Panc1 (cell line): Measurements from ENCODE around the gene GOLGA6A. TPM values are rescaled to one million over a fixed set of nuclear protein-coding genes. Genes with fewer than 3 reads are reported as not detected.
A peak's percentile ranks its signal among the peaks of the same experiment; 100 is the strongest.
"Not testable (repeated sequence)": the region's sequence is repeated elsewhere in the genome, so short reads cannot be mapped to it uniquely, and the experiment has no call there.

Experiments used
- ATAC-seq: fragments of 200-7000 bp; cut with Tn5 transposase; 2 replicates; pipeline ENCODE4 v1.9.1; 2020; ENCODE audit warnings: mild to moderate bottlenecking, moderate library complexity
- BruUV-seq: library from RNA; stranded (reverse); fragments of 400-500 nt; replicated peaks from 2 replicates; lab custom pipeline; 2021; lab: Mats Ljungman, UMichigan
- CTCF ChIA-PET: fragments of 300-600 bp; sonication (Branson Sonifier 250); formaldehyde crosslinking; loops from one replicate; lab custom pipeline; 2022; ENCODE audit warnings: antibody characterized with exemption; lab: Charles Lee
- POLR2A ChIA-PET: fragments of 300-600 bp; sonication (Branson Sonifier 250); formaldehyde crosslinking; loops from one replicate; lab custom pipeline; 2022; ENCODE audit warnings: antibody characterized with exemption; lab: Charles Lee
- DNase-seq: peaks from one replicate; pipeline ENCODE4 v3.0.0-alpha.2; 2010; ENCODE audit warnings: low read depth, low spot score
- H3K27ac ChIP-seq: 2 replicates; pipeline ENCODE4 v1.5.1; 2011; ENCODE audit warnings: mild to moderate bottlenecking, low read length, inconsistent platforms
- H3K27me3 ChIP-seq: fragments of 200-500 bp; sonication (Bioruptor generic); 2 replicates; pipeline ENCODE4 v1.6.0; 2014; ENCODE audit warnings: low read length, inconsistent platforms; ENCODE audit not compliant: control insufficient read depth, insufficient read depth
- H3K36me3 ChIP-seq: fragments of 200-500 bp; sonication (Bioruptor generic); 2 replicates; pipeline ENCODE4 v1.5.1; 2014; ENCODE audit warnings: inconsistent platforms, mild to moderate bottlenecking, low read length, moderate library complexity; ENCODE audit not compliant: control insufficient read depth, insufficient read depth
- H3K4me1 ChIP-seq: 2 replicates; pipeline ENCODE4 v1.5.1; 2011; ENCODE audit warnings: inconsistent platforms, mild to moderate bottlenecking, low read length, moderate library complexity; ENCODE audit not compliant: control insufficient read depth, insufficient read depth
- H3K4me3 ChIP-seq, 2 experiments: 2 replicates each; pipeline ENCODE4 v1.5.1; 2011 to 2012; ENCODE audit warnings: low read depth in 2 of 2, low read length in 2 of 2, mild to moderate bottlenecking in 2 of 2, inconsistent platforms in 1 of 2, moderate library complexity in 1 of 2
- H3K9me3 ChIP-seq: fragments of 200-500 bp; sonication (Bioruptor generic); 2 replicates; pipeline ENCODE4 v1.5.1; 2014; ENCODE audit warnings: low read depth, mild to moderate bottlenecking, inconsistent platforms, low read length, moderate library complexity; ENCODE audit not compliant: control insufficient read depth, insufficient read depth
- in situ Hi-C: cut with HindIII; loops from 2 replicates; pipeline ENCODE4 v1.10.0; 2016; ENCODE audit warnings: low sequenced_read_pairs, low pct_unique_long_range_greater_than_20kb
- intact Hi-C: fragments of 100-400 bp; cut with micrococcal nuclease; formaldehyde crosslinking; loops from one replicate; pipeline ENCODE4 v1.10.0; 2022; ENCODE audit not compliant: unreplicated experiment
- total RNA-seq: library from RNA; stranded (reverse); gene quantifications from one replicate; pipeline ENCODE4 v1.2.1, GENCODE V29; 2021; ENCODE audit not compliant: unreplicated experiment
- TF ChIP-seq, protein P1 (sequence below): fragments of 450-650 bp; IDR thresholded peaks from 2 replicates; pipeline ENCODE4 v1.5.1; 2017; ENCODE audit warnings: mild to moderate bottlenecking

The GOLGA6A gene
- total RNA-seq, 1 experiment from 2014 or later, result 0.05 TPM

DNA sequence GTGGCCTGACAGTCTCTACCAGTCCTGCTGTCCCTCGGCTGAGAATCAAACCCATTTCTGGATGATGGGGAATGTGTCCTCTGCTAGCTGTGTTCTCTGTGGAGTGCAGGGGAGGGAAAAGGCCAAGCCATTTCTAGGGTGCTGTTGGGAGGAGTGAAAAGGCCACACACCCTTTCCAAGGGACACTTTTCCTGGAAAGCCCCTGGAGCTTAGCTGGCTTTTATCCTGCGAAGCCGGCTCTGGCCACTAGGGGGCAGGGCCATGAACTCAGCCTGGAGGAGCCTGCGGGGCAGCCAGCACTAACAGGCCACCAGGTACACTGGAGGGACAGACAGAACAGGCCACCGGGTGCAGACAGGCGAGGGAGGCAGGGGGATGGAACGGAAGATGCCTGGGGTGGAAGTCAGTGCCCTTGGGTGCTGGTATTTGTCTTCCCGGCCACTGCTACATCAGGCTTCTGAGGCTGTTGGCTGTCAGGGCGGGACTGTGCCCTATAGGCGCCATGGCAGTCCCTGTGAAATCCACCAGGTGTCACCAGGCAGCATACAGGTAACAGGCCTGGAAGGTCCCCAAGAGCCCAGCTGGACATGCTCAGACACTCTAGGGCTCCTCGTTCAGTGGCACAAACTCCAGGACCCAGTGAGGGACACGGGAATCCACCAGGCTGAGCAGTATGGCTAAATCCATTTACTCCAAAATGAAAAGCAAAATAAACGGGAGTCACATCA, 16.5 kb downstream of the GOLGA6A start:
- H3K4me3 ChIP-seq, in situ Hi-C loops, BruUV-seq, DNase-seq, H3K36me3 ChIP-seq, H3K27me3 ChIP-seq, intact Hi-C loops, H3K27ac ChIP-seq, H3K9me3 ChIP-seq, POLR2A ChIA-PET, H3K4me1 ChIP-seq: not testable (repeated sequence)
- ATAC-seq, result peak; percentile 99
- TF ChIP-seq, protein P1, sequence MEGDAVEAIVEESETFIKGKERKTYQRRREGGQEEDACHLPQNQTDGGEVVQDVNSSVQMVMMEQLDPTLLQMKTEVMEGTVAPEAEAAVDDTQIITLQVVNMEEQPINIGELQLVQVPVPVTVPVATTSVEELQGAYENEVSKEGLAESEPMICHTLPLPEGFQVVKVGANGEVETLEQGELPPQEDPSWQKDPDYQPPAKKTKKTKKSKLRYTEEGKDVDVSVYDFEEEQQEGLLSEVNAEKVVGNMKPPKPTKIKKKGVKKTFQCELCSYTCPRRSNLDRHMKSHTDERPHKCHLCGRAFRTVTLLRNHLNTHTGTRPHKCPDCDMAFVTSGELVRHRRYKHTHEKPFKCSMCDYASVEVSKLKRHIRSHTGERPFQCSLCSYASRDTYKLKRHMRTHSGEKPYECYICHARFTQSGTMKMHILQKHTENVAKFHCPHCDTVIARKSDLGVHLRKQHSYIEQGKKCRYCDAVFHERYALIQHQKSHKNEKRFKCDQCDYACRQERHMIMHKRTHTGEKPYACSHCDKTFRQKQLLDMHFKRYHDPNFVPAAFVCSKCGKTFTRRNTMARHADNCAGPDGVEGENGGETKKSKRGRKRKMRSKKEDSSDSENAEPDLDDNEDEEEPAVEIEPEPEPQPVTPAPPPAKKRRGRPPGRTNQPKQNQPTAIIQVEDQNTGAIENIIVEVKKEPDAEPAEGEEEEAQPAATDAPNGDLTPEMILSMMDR, result peak; percentile 75
- CTCF ChIA-PET, result interaction anchor here (2.1 kb wide), 1 partner anchor 242 kb away, joined by 6 read pairs; no protein-coding TSS in a partner anchor

DNA sequence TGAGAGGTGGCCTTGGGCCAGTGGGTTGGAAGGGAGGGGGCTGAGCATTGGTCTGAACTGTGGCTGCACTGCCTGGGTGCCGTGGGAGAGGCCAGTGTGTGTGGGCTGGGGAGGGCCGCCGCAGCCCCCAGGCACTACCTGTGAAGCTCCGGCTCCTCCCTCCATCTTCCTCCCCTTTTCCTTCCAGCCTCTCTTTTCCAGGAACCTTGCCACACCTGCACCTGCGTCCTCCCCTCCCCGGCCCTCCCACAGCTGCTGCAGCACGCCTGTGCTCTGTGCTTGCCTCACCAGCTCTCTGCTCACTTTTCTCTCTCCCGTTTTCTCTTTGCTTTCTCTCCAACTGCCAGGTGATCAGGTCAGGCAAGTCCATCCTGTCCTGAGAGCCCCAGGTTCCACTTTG, 17.5 kb downstream of the GOLGA6A start:
- H3K4me3 ChIP-seq, POLR2A ChIA-PET: not testable (repeated sequence)
- CTCF ChIA-PET, result interaction anchor here (0.6 to 2.1 kb wide), 4 partner anchors 243 to 1235 kb away, joined by 3 to 6 read pairs (median 4); no protein-coding TSS in a partner anchor

GRCh38 chr15:74064183-74064582, 18.2 kb downstream of the GOLGA6A start:
- intact Hi-C loops, H3K4me3 ChIP-seq, POLR2A ChIA-PET, H3K36me3 ChIP-seq, H3K27me3 ChIP-seq, BruUV-seq, in situ Hi-C loops, H3K9me3 ChIP-seq, H3K27ac ChIP-seq, DNase-seq, ATAC-seq, H3K4me1 ChIP-seq: not testable (repeated sequence)
- CTCF ChIA-PET, result interaction anchor here (1.2 to 2.1 kb wide), 2 partner anchors 243 to 1236 kb away, joined by 5 to 6 read pairs; no protein-coding TSS in a partner anchor

More for the DNA sequence above, 17.5 kb downstream of the GOLGA6A start:
- ATAC-seq, in situ Hi-C loops, H3K27me3 ChIP-seq, H3K4me1 ChIP-seq, intact Hi-C loops, H3K36me3 ChIP-seq, DNase-seq, BruUV-seq, H3K9me3 ChIP-seq, H3K27ac ChIP-seq: not testable (repeated sequence)

DNA sequence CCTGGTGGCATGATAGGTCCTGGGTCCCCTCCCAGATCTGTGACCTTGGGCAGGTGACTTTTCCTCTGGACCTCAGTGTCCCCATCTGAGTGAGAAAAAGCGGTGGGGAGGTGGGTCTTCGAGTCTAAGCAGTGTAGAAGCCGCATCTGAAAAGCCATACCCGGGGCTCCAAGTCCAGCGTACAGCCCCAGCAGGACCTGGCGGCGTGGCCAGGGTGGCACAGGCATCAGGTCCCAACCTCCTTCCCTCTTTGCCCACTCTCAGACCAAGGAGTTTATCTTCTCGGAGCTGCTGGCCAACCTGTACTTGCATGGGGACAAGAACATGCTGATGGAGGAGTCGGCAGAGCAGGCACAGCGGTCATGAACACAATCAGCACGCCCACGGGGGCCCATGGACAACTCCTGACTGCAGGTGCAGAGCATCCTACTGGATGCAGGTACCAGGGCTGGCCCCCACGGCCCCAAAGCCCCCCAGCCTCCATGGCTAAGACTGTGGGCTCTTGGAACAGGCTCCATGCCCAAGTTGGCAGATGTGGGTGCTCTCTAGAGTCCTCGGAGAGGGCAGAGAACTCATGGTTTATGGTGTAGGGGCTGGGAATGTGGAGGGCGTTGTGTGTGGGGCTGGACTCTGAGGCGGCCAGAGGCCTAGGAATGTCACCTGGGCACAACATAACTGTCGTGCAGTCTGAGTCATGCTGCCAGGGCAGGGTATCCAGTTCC, 18.8 kb downstream of the GOLGA6A start:
- CTCF ChIA-PET, POLR2A ChIA-PET, H3K4me3 ChIP-seq, H3K27me3 ChIP-seq, H3K9me3 ChIP-seq, BruUV-seq, H3K27ac ChIP-seq, in situ Hi-C loops, DNase-seq, H3K36me3 ChIP-seq, H3K4me1 ChIP-seq, intact Hi-C loops, ATAC-seq: not testable (repeated sequence)
